Activated CD8-positive, alpha-beta memory T cell treated with anti-CD3 and anti-CD28 coated beads, Interleukin-2, amount 50 U/mL, for 24 hours (primary cell): Measurements from ENCODE around the gene IFNA5.

Experiments
- DNase-seq: peaks from one replicate; pipeline ENCODE4 v3.0.0-alpha.2; 2020; ENCODE audit errors: extremely low read depth

IFNA5 gene

DNA sequence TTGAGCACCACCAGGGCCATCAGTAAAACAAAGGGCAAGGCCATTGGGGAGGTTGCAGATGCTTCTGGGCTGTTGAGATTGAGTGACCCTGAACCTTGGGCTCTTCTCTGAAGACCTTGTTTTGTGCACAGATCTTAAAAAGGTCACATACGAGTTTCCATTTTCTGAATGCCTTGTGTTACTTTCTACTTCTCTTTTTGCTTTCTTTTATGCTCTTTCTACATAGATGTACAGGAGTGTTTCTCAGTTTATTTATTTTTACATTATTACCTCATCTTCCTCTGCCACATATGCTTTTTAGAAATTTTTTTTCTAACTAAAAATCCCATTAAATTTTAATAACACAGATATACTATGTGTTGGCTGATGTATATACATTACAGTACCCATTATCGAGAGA lies at the start of gene IFNA5:
TSS of gene IFNA5 (minus strand) at position 101 of the 400 bp plus-strand sequence. CDS start at position 44, 57 bp downstream.
- no peak for DNase-seq

DNA sequence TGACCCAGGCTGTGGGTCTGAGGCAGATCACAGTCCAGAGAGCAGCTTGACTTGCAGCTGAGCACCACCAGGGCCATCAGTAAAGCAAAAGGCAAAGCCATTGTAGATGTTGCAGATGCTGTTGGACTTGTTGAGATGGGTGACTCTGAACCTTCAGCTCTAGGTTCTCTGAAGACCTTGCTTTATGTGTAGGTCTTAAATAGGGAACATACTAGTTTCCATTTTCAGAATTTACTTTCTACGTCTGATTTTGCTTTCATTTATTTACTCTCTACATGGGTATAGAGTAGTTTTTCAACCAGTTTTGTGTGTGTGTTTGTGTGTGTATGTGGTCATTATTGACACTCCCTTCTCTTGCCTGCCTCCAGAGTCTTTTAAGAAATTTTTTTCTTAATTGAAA lies 45.7 kb upstream of the IFNA5 start, which contains the start of gene IFNA6:
TSS of gene IFNA6 (minus strand) at position 101 of the 400 bp plus-strand sequence. CDS start at position 101, 0 bp downstream.
- no peak for DNase-seq

DNA sequence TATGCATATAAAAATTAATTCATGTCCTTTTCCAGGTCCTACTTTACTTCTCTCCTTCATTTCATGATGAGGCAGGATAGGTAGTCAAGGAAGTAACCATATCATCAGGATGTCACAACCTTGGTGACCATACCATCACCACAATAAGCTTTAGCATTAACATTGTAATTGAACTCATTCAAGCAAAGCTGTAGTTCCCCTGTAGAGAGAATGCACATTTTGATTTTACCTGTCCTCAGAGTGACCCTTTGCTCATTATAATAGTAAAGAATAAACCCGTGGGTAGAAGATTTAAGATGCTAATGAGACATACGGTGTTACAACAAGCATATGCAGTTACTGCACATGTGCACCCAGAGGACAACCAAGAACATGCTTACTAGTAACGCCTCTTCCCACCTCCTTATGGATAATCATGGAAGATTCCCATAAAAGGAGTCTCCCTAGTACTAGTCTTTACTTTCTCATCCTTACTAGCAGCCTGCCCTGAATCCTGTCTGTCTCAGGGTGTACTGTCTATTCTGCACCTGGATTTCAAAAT lies 43.4 kb upstream of the IFNA5 start:
- DNase-seq: no peak

DNA sequence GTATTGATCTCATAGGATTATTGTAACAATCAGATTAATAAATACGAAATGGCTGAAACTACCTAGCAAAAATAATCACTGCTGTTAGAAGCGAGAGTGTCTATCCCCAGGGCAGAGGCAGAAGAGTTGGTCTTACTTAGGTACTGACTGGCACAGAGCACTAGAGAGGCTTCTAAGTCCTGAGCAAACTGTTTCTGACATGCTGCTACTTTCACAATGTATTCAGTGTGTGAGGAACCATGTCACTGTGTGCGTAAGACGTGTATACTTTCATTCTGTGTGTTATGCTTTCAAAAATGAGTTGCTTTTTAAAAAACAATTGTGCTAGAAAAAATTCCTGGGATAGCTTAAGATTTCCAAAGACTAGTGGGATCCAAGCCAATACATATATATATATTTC lies 35.6 kb upstream of the IFNA5 start:
- no peak for DNase-seq

DNA sequence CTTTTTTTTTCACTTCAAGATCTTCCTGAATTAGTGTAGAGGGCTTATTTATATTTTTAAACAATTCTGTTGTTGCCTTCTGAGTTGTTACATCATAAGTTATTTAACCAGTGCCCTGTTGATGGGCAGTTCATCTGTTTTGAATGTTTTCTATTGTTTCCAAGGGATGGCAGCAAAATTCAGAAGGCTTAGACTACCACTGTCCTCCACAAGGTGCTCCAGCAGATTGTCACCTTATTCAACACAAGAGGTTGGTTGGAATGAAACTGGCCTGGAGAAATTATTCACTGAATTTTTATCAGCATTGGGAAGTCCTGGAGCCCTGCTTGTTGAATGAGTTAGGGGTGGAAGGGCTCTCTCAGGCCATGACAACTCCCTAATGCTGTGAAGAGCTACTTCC lies 31.3 kb upstream of the IFNA5 start:
- no peak for DNase-seq

DNA sequence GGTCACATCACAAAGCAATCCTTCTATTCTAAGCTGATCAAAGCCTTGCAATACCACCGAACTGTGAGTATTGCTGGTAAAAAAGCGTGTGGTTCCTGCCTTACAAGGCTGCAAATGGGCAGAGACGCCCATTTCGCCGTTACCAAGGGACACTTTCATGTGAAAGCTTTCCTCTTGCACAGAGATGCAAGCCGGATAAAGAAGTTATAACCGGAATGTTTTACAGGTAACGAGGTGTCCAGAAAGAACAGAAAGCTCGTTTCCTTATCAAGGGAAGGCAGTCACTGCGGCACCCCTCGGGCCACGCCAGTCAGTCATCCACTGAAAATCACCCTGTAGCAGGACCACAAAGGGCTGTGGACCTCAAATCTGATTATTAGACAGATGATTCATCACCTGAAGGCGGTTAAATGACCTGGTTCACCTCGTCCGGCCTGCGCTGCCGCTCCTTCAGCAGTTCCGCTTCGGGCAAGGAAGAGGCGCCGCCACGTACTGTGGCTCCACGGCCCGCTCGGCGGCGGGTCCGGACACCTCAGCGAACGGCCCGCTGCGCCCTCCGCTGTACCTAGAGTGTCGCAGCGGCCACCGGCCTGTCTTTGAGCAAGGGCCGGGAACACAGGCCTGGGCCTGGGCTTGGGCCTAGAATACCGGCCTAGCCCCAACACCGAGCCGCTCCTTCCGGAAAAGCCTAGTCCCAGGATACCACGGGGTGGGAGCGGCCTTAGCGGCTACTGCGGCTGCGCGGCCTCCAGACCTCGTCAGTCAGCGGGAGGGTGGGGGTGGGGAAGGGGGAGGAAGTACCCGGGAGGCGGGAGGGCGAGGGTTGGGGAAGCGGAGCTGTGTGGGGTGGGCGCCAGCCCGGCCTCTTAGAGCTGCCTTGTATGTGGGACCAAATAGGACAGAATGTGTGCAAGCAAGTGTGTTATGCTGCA lies 29.9 kb upstream of the IFNA5 start, which contains the start of gene KLHL9:
TSS of gene KLHL9 (minus strand) at position 704 of the 932 bp plus-strand sequence. CDS start at position 159, 545 bp downstream.
- DNase-seq: peak; percentile 72

DNA sequence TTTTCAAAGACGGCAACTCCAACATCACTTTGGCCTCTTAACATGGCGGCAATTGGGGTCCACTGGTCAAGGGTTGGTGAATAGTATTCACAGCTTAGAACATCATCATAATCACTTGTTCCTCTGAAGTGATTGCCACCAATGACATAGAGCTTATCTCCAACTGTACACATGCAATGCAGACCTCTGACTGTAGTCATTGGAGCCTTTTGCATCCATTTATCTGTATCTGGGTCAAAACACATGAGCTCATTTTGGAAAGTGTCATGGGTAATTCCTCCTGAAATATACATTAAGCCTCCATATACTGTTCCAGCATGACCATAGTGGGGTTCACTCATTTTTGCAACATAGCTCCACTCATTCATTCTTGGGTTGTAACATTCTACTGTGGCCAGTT lies 28.1 kb upstream of the IFNA5 start:
- DNase-seq: no peak

DNA sequence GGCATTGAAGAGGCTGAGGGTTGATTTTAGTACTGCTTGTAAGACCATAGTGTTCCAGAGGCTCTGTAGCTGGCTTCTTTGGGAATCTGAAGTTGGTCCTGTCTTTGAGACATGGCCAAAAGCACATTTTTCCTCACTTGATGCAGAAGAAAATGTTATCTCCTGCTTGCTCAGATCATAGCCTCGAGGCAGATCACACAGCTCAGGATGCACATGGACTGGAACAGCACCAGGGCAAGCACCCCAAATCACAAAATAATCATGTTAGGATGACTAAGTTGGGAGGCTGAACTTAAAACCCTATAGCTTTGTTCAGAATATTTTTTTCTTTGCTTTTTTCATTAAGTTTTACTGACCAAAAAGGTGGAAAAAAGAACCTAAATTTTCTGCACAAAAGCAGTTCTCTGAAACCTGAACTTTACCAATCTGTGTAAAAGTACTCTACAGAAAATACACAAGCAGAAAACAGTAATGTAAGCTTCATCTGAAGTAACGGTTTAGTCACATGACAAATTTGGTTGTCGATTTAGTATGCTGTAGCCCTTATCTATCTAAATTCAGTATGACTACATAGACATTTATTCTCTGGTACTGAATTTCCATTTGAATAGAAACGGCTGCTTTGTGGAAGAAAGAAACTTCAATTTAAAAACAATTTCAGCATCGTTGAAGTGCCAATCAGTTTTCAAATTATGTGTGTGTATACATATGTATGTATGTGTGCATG lies 26.7 kb upstream of the IFNA5 start:
- DNase-seq: no peak

DNA sequence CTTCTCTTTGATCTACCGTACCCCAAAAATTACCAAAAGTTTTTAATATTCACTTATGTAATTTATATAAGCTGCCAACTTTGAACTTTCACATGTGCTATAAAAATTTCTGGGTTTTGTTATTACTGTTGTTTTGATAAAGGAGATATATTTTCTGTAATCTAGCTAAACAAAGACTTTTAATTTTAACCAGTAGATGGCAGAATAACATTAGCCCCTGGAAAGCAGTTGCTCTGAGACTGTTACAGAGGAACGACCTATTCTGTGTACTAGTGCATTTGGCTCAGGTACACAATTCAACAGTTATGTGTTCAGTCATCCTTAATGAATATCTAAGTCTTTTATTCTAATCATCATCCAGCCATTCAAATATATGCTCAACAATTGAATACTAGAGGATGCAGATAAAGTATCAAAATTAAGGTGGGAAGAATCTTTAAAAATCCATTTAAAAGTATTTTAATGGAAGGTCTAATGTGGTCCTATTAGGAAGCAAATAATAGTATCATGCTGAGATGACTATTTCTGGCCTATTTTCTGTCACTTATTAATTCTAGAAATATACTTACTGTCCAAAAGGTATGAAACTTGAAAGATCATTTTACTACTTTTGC lies 21.5 kb upstream of the IFNA5 start:
- DNase-seq: no peak

DNA sequence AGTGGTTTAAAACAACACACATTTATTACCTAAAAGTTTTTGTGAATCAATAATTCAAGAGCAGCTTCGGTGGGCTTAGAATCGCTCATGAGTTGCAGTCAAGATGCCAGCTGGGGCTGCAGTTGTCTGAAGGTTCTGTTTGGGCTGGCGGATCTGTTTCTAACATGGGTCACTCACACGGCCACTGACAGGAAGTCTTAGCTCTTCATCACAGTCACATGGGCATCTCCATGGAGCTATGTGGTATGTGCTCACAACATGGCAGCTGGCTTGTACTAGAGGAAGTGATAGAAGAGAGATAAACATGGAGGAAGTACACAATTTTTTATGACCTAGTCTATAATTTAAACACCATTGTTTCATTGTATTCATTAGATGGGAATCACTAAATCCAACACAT lies 18.9 kb upstream of the IFNA5 start:
- no peak for DNase-seq

DNA sequence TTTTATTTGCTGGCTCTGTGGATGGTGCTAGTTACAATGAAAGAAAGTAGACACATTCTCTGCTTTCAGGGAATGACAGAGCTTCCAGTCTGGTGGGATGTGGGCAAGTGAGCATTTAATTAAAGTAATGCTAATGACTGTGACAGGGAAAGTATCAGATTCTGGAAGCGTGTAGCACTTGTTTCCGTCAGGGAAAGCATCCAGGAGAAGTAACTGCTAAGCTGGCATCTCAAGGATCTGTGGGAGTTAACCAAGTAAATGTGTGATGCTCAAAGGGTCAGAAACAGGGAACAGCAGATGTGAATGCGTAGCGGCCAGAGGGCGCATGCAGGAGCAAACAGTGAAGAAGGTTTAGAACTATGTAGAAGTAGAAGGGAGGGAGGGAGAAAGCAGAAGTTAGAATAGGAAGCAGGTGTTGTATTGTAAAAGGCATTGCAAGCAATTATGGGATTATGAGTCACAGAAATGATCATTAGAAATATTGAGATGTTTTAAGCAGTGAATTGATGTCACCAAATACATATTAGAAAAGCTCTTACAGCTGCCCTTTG lies 17.9 kb upstream of the IFNA5 start:
- no peak for DNase-seq

DNA sequence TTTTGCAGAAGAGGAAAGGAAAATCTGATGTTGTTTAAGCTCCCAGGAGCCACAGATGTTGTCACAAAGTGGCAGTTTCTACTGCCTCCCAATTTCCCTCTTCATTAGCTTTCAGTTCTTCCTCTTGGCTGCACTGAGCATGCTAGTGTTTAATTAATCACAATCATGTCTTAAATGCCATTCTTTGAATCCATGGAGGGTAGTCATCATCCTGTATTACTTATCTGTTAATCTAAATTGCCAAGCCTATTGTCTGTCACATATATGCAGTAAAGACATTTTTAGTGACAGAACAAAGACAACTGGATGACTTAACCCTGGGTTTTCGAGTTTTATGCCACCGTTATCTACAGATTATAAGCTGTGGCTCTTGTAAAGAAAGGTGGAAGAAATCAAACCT lies 15.4 kb upstream of the IFNA5 start:
- no peak for DNase-seq

DNA sequence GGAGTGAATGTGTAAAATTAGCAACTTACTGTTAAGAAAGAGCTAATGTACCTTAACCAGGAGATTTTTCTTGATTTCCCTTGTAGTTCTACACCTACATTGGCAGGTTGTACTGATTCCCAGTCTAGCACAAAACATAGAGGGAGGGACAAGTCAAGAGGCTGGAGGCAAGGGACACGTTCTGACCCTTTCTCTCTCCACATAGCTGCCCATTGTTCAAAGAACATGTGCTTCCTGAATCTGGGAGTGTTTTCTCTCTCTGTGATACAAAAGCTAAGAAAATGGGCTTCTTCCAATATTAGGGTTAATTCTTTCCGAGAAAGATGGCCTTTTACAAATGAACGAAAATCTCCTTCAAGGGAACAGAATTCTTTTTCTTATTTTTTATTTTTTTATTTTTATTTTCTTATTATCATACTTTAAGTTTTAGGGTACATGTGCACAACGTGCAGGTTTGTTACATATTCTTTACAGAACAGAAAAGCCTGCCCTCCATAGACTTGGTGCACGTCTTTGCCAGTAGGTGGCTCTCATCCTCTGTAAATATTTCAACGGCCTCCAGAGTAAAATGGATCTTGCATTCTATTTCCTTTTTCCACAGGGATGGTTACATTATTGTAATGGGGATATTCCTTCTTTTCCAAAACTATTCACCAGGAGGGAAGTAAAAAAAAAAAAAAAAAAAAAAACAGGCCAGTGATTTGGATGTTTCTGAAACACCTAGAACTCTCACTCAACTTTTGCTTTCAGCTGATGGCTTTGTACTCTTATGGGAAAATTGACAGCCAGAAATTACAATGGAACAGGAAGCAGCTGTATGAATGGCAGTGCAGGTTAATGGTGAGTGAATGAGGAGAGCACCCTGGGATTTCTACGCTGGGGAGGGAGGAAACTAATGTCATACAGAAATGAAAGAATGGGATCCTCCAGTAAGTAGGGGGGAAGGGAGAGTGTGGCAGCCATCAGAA lies 13.1 kb upstream of the IFNA5 start:
- DNase-seq: no peak

DNA sequence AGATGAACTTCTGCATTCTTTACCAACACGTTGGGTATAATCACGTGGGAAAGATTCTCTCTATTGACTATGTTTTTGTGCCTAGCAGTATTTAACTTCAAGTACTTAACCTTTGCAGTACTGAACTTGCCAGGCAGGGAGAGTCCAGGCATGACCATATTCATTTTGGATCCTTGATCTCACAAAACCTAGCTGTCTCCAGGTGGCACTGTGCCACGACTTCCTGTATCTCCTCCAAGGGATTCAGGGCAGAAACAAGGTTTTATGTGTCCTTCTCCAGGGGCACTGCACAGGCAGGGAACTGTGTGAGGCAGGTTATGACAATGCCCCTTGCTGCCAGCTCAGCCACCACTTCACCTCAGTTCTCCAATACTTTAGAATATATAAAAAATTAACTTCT lies 11.7 kb upstream of the IFNA5 start:
- no peak for DNase-seq

DNA sequence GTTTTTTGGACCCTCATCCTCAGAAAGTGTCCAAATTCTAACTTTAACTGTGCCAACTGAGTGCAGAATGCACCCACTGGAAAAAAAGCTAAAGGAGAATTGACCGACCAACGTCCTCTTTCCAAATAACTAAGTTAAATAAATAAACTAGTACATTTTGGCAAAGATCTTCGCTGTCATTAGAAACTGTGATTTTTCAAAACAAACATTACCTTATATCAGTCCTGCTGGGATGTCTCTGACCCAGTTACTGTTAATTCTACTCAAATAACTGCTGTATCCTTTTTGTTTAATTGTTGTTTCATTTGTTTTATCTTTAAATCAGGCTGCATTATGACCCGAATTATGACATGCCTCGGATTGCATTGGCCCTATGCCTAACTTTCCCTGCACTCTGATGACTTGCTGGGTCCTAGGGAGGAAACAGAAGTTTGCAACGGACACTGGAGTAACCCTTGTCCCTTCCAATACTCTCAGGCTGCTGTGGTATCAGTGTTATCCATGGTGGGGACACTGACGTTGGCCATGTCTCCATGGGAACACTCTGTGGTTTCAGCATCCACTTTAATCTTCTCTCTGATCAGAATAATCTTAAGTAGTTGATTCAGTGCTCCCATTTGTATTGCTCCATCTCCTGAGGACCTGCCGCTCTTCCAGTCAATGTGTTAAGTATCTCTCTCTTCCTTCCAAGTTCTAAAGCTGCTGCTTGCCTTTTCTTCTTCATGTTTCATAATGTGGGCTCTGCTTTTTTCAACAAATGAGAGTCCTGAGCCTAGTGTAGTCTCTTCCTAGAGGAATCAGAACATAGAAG lies 11.1 kb upstream of the IFNA5 start:
- no peak for DNase-seq

DNA sequence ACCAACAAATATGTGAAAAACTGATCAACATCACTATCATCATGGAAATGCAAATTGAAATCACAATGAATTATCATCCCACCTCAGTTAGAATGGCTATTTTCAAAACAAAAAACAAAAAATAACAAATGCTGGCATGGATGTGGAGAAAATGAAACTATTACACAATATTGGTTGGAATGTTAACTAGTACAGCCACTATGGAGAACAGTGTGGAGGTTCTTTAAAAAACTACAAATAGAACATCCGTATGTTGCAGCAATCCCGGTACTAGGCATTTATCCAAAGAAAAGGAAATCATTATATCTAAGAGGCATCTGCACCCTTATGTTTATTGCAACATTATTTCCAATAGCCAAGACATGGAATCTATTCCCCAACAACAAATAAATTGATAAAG lies 9.0 kb upstream of the IFNA5 start:
- no peak for DNase-seq

DNA sequence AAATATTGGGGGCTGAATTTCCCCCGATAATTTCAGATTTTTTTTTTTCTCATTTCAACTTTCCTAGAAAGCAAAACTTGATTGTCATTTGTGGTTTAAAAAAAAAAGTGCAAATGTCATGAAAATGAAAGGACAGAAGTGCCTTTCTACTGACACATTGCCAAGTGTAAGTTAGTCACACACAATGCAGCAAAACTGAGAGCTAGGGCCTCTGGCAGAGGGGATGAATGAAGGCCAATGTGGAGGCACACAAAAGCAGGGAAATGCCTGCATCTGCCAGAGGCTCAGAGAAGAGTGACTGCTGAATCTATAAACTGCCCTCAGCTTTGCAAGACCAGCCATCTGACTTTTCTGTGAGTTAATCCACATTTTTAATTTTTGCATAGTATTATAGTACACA lies 6.8 kb upstream of the IFNA5 start:
- DNase-seq: no peak

DNA sequence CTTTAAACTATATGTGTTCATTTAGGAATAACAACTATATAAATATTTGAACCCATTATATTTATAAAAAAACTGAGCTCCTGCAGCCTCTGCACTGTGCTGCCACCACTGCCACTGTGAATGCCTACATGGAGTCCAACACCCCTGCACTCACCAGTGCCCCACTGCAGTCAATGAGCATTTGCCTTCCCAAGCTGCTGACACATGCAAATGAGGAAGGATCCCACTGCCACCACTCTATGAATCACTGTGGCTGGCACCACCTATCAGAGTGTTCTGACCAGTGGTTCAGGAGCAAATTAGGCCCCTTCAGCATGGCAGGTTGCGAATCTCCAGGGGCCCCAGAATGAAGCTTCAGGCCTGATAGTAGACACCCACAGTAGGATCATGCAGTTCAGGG lies 9.1 kb downstream of the IFNA5 start:
- no peak for DNase-seq

DNA sequence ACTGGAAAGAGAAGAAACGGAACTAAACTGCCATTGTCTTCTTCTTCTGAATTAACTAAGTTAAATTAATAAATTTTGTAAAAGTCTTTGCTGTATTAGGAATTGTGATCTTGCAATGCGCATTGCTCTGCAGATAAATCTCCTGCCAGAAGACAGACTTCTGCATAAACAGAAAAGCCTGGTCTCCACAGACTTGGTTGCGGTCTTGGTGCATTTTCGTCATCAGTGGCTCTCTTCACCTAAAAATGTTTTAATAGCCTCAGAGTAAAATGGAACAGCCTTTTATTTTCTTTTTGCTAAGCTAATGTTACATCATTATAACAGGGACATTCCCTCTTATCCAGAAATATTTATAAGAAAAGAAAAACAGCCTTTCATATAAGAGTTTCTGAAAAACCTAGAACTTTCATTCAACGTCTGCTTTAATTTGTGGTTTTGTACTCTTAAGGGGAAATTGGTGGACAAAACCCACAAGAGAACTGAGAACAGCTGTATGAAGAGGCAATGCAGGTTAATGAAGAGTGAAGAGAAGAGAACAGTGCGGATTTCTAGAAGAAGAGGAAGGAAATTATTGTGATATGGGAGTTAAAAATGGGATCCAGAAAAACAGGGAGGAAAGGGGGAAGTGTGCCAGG lies 10.1 kb downstream of the IFNA5 start:
- no peak for DNase-seq
